DOHH2 (cell line): ENCODE measurements around the gene FBXW4.

ENCODE experiments used
- H3F3A ChIP-seq: fragments of 200-600 bp; sonication (generic), shearing (Covaris generic); 2 replicates; pipeline ENCODE4 v1.6.0; 2016; ENCODE audit warnings: antibody characterized with exemption, mild to moderate bottlenecking; ENCODE audit not compliant: control insufficient read depth, insufficient read depth
- H3K27ac ChIP-seq: fragments of 200-600 bp; sonication (generic); 2 replicates; pipeline ENCODE4 v1.5.1; 2014; ENCODE audit warnings: low read depth, mild to moderate bottlenecking, low read length, moderate library complexity
- H3K27me3 ChIP-seq: fragments of 200-600 bp; sonication (generic); 2 replicates; pipeline ENCODE4 v1.6.1; 2014; ENCODE audit warnings: mild to moderate bottlenecking, low read length, mixed read lengths; ENCODE audit not compliant: control insufficient read depth
- H3K36me3 ChIP-seq: fragments of 200-600 bp; sonication (generic); 2 replicates; pipeline ENCODE4 v1.6.1; 2014; ENCODE audit warnings: mild to moderate bottlenecking, low read length, moderate library complexity, mixed read lengths; ENCODE audit not compliant: control insufficient read depth
- H3K4me1 ChIP-seq: fragments of 200-600 bp; sonication (generic); 2 replicates; pipeline ENCODE4 v1.6.1; 2014; ENCODE audit warnings: mild to moderate bottlenecking, low read length, mixed read lengths; ENCODE audit not compliant: control insufficient read depth
- H3K4me2 ChIP-seq: fragments of 200-600 bp; sonication (generic); 2 replicates; pipeline ENCODE4 v1.6.0; 2014; ENCODE audit warnings: mild to moderate bottlenecking, low read length, moderate library complexity
- H3K4me3 ChIP-seq: fragments of 200-600 bp; sonication (generic); 2 replicates; pipeline ENCODE4 v1.5.1; 2014; ENCODE audit warnings: mild to moderate bottlenecking, low read length, mixed read lengths
- H3K79me2 ChIP-seq: fragments of 200-600 bp; sonication (generic); 2 replicates; pipeline ENCODE4 v1.6.1; 2014; ENCODE audit warnings: mild to moderate bottlenecking, low read length, mixed read lengths; ENCODE audit not compliant: control insufficient read depth
- H3K9me2 ChIP-seq: fragments of 200-600 bp; sonication (generic); replicated peaks from 2 replicates; pipeline ENCODE4 v1.6.1; 2014; ENCODE audit warnings: mild to moderate bottlenecking, low read length, mixed read lengths; ENCODE audit not compliant: control insufficient read depth
- H3K9me3 ChIP-seq: fragments of 200-600 bp; sonication (generic); 2 replicates; pipeline ENCODE4 v1.6.1; 2014; ENCODE audit warnings: antibody characterized with exemption, low read length, mixed read lengths; ENCODE audit not compliant: control insufficient read depth, insufficient read depth
- H4K20me1 ChIP-seq: fragments of 200-600 bp; sonication (generic); 2 replicates; pipeline ENCODE4 v1.6.0; 2014; ENCODE audit warnings: low read depth, mild to moderate bottlenecking, antibody characterized with exemption, low read length, moderate library complexity; ENCODE audit not compliant: control insufficient read depth, insufficient read depth
- CTCF ChIP-seq: fragments of 200-600 bp; sonication (generic); IDR thresholded peaks from one replicate; pipeline ENCODE4 v1.5.1; 2014; ENCODE audit warnings: antibody characterized with exemption, mild to moderate bottlenecking, low read depth, low read length; ENCODE audit not compliant: poor library complexity, severe bottlenecking
- EZH2phosphoT487 ChIP-seq: fragments of 200-600 bp; sonication (generic); IDR thresholded peaks from 2 replicates; pipeline ENCODE4 v1.6.1; 2017; ENCODE audit warnings: borderline replicate concordance, mild to moderate bottlenecking, antibody characterized with exemption, low read length, moderate library complexity, mixed read lengths

Gene FBXW4

GRCh38 chr10:101658975-101659374, 36.0 kb downstream of the FBXW4 start:
- Histone ChIP-seq H4K20me1 (peaks cover 4% of the 10 kb centered on the region; the same call in 1 of the 2 replicates), H3K79me2 (no peaks in the 10 kb centered on the region), H3F3A (no peaks in the 10 kb centered on the region), H3K4me3 (no peak overlapping the region), H3K9me3 (no peaks in the 10 kb centered on the region), H3K9me2 (no peaks in the 10 kb centered on the region), H3K27ac (no peak overlapping the region), H3K36me3 (peaks cover 89% of the 10 kb centered on the region), H3K4me2 (no peak overlapping the region), H3K4me1 (no peaks in the 10 kb centered on the region), H3K27me3 (no peaks in the 10 kb centered on the region)
- TF ChIP-seq EZH2phosphoT487 (no peak), CTCF (no peak)

GRCh38 chr10:101656890-101657289, 38.1 kb downstream of the FBXW4 start:
- no peaks in the 10 kb centered on the region for H3F3A ChIP-seq
- TF ChIP-seq CTCF = no peak
- TF ChIP-seq EZH2phosphoT487 = no peak
- no peak overlapping the region for H3K4me3 ChIP-seq
- peaks cover 84% of the 10 kb centered on the region for H3K36me3 ChIP-seq
- H3K9me3 ChIP-seq = no peaks in the 10 kb centered on the region
- no peaks in the 10 kb centered on the region for H3K9me2 ChIP-seq
- no peaks in the 10 kb centered on the region for H3K27me3 ChIP-seq
- H3K4me2 ChIP-seq = no peak overlapping the region
- H3K79me2 ChIP-seq = no peaks in the 10 kb centered on the region
- no peaks in the 10 kb centered on the region for H3K4me1 ChIP-seq
- peaks cover 4% of the 10 kb centered on the region; the same call in 1 of the 2 replicates for H4K20me1 ChIP-seq
- no peak overlapping the region for H3K27ac ChIP-seq

GRCh38 chr10:101655570-101655969, 39.4 kb downstream of the FBXW4 start:
- Histone ChIP-seq H3K4me1 (no peaks in the 10 kb centered on the region), H3K4me3 (no peak overlapping the region), H3K9me3 (no peaks in the 10 kb centered on the region), H3K79me2 (no peaks in the 10 kb centered on the region), H3K4me2 (no peak overlapping the region), H4K20me1 (peaks cover 4% of the 10 kb centered on the region; the same call in 1 of the 2 replicates), H3K9me2 (no peaks in the 10 kb centered on the region), H3F3A (no peaks in the 10 kb centered on the region), H3K36me3 (peaks cover 80% of the 10 kb centered on the region), H3K27ac (no peak overlapping the region), H3K27me3 (no peaks in the 10 kb centered on the region)
- TF ChIP-seq EZH2phosphoT487 (no peak), CTCF (no peak)
